ENCODE measurements around the gene PARP4. TPM values are rescaled to one million over a fixed set of nuclear protein-coding genes. Genes with fewer than 3 reads are reported as not detected.

Gene PARP4
- total and polyA plus RNA-seq, 2 of the 13 experiments (the other 11 are each of a cell fraction or from before 2014, with no cell fraction given): 40.5 to 42.6 TPM

DNA sequence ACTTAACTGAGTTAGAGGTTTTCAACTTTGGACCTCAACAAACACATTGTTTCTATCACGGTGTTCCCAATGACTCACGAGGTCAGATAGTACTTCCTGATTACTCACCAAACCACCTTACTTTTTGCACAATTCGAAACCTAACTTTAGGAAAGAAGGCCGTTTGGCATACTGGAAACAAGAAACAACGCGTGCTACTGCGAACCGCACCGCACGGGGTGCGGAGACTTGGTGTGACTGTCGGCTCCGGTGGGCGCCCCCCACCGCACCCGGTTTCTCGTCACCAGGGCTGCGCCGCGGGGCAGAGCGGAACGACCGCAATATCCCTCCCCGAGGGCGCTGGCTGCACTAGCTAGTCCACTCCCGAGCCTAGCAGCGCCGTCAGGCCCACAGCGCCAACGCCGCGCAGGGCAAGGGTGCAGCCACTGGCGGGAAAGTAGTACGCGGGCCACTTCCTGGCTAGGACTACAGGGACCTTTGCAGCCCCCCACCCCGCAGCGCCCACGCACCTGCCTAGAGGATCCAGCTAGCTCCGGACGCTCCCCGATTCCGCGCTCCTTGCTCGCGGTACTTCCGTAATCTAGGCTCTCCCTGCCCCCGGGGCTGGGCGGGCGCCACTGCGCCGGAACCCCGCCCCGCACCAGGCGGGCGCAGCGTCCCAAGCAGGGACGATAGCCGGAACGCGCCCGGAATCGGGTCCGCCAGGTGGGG, at the start of gene PARP4 (continued):
- TF ChIP-seq, protein P1, sequence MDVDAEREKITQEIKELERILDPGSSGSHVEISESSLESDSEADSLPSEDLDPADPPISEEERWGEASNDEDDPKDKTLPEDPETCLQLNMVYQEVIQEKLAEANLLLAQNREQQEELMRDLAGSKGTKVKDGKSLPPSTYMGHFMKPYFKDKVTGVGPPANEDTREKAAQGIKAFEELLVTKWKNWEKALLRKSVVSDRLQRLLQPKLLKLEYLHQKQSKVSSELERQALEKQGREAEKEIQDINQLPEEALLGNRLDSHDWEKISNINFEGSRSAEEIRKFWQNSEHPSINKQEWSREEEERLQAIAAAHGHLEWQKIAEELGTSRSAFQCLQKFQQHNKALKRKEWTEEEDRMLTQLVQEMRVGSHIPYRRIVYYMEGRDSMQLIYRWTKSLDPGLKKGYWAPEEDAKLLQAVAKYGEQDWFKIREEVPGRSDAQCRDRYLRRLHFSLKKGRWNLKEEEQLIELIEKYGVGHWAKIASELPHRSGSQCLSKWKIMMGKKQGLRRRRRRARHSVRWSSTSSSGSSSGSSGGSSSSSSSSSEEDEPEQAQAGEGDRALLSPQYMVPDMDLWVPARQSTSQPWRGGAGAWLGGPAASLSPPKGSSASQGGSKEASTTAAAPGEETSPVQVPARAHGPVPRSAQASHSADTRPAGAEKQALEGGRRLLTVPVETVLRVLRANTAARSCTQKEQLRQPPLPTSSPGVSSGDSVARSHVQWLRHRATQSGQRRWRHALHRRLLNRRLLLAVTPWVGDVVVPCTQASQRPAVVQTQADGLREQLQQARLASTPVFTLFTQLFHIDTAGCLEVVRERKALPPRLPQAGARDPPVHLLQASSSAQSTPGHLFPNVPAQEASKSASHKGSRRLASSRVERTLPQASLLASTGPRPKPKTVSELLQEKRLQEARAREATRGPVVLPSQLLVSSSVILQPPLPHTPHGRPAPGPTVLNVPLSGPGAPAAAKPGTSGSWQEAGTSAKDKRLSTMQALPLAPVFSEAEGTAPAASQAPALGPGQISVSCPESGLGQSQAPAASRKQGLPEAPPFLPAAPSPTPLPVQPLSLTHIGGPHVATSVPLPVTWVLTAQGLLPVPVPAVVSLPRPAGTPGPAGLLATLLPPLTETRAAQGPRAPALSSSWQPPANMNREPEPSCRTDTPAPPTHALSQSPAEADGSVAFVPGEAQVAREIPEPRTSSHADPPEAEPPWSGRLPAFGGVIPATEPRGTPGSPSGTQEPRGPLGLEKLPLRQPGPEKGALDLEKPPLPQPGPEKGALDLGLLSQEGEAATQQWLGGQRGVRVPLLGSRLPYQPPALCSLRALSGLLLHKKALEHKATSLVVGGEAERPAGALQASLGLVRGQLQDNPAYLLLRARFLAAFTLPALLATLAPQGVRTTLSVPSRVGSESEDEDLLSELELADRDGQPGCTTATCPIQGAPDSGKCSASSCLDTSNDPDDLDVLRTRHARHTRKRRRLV (CRISPR knock-in tag; IDR thresholded peaks at IDR 0.05): peak; percentile 79; the same call in 1 of the 2 replicates
- TF ChIP-seq MYC (CRISPR knock-in tag; IDR thresholded peaks at IDR 0.05; ENCODE audit: borderline replicate concordance) (peak; percentile 91), CBX5 (CRISPR knock-in tag; IDR thresholded peaks at IDR 0.05; ENCODE audit: borderline replicate concordance) (no peak; the same call in 1 of the 2 replicates), RFXANK (CRISPR knock-in tag; IDR thresholded peaks at IDR 0.05) (0 out of 2 replicates have a peak, but pooled peaks have one; percentile 29), RORA (CRISPR knock-in tag; IDR thresholded peaks at IDR 0.05) (no peak)
- TF ChIP-seq, protein P2, sequence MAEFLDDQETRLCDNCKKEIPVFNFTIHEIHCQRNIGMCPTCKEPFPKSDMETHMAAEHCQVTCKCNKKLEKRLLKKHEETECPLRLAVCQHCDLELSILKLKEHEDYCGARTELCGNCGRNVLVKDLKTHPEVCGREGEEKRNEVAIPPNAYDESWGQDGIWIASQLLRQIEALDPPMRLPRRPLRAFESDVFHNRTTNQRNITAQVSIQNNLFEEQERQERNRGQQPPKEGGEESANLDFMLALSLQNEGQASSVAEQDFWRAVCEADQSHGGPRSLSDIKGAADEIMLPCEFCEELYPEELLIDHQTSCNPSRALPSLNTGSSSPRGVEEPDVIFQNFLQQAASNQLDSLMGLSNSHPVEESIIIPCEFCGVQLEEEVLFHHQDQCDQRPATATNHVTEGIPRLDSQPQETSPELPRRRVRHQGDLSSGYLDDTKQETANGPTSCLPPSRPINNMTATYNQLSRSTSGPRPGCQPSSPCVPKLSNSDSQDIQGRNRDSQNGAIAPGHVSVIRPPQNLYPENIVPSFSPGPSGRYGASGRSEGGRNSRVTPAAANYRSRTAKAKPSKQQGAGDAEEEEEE (CRISPR knock-in tag; IDR thresholded peaks at IDR 0.05; ENCODE audit: borderline replicate concordance): no peak
- TF ChIP-seq, protein P3, sequence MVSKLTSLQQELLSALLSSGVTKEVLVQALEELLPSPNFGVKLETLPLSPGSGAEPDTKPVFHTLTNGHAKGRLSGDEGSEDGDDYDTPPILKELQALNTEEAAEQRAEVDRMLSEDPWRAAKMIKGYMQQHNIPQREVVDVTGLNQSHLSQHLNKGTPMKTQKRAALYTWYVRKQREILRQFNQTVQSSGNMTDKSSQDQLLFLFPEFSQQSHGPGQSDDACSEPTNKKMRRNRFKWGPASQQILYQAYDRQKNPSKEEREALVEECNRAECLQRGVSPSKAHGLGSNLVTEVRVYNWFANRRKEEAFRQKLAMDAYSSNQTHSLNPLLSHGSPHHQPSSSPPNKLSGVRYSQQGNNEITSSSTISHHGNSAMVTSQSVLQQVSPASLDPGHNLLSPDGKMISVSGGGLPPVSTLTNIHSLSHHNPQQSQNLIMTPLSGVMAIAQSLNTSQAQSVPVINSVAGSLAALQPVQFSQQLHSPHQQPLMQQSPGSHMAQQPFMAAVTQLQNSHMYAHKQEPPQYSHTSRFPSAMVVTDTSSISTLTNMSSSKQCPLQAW (CRISPR knock-in tag; IDR thresholded peaks at IDR 0.05): peak; percentile 65
- TF ChIP-seq, protein P4, sequence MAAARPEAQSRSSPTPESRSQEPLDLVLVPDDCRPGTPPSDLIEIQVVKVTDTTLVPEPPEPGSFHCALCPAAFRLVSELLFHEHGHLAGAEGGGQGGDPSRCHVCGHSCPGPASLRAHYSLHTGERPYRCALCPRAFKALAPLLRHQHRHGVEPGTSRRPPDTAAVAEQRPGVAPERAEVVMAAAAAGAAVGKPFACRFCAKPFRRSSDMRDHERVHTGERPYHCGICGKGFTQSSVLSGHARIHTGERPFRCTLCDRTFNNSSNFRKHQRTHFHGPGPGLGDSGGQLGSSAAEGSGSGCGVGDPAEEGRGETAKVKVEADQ (CRISPR knock-in tag; IDR thresholded peaks at IDR 0.05; ENCODE audit: borderline replicate concordance): peak; percentile 92
- TF ChIP-seq, protein P5, sequence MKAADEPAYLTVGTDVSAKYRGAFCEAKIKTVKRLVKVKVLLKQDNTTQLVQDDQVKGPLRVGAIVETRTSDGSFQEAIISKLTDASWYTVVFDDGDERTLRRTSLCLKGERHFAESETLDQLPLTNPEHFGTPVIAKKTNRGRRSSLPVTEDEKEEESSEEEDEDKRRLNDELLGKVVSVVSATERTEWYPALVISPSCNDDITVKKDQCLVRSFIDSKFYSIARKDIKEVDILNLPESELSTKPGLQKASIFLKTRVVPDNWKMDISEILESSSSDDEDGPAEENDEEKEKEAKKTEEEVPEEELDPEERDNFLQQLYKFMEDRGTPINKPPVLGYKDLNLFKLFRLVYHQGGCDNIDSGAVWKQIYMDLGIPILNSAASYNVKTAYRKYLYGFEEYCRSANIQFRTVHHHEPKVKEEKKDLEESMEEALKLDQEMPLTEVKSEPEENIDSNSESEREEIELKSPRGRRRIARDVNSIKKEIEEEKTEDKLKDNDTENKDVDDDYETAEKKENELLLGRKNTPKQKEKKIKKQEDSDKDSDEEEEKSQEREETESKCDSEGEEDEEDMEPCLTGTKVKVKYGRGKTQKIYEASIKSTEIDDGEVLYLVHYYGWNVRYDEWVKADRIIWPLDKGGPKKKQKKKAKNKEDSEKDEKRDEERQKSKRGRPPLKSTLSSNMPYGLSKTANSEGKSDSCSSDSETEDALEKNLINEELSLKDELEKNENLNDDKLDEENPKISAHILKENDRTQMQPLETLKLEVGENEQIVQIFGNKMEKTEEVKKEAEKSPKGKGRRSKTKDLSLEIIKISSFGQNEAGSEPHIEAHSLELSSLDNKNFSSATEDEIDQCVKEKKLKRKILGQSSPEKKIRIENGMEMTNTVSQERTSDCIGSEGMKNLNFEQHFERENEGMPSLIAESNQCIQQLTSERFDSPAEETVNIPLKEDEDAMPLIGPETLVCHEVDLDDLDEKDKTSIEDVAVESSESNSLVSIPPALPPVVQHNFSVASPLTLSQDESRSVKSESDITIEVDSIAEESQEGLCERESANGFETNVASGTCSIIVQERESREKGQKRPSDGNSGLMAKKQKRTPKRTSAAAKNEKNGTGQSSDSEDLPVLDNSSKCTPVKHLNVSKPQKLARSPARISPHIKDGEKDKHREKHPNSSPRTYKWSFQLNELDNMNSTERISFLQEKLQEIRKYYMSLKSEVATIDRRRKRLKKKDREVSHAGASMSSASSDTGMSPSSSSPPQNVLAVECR (CRISPR knock-in tag; IDR thresholded peaks at IDR 0.05; ENCODE audit: borderline replicate concordance): peak; percentile 90
